NCI-H2196 treated with DMSO at 0.1 percent for 48 hours (cell line): Measurements from ENCODE around the gene DNAI7.

ENCODE experiments used
- DNase-seq: peaks from one replicate; lab custom pipeline; 2025; ENCODE audit not compliant: unreplicated experiment; lab: John Stamatoyannopoulos, UW

Gene DNAI7

DNA sequence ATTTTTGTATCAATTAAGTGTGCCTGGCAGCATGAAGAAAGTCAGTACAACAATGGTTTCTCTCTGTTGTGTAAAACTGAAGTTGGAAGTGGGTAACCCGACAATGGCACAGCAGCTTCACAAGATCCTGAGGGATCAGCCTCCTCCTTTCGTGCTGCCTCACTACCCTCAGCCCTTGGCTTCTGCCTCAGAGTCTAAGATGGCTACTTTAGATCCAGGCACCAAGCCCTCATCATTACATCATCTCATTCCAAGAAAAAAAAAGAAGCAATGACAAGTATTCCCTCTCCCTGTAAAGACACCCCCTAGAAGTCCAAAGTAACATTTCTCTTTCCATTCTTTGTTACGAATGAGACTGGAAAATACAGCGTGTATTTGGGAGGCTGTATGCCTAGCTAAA is 92.6 kb downstream of the DNAI7 start:
- DNase-seq, result no peak

DNA sequence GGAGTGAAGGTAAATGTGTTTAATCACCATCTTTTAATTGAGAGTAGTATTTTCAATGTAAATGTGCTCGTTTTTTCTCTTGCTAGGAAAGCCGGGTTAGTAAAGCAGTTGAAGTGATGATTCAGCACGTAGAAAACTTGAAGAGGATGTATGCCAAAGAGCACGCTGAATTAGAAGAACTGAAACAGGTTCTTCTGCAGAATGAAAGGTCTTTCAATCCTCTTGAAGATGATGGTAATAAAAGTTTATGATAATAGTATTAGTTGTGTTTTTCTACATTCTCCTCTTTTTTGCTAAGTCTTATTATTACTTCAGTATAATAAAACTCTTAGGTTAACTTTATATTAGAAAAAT is 93.9 kb downstream of the DNAI7 start:
- DNase-seq, result no peak

DNA sequence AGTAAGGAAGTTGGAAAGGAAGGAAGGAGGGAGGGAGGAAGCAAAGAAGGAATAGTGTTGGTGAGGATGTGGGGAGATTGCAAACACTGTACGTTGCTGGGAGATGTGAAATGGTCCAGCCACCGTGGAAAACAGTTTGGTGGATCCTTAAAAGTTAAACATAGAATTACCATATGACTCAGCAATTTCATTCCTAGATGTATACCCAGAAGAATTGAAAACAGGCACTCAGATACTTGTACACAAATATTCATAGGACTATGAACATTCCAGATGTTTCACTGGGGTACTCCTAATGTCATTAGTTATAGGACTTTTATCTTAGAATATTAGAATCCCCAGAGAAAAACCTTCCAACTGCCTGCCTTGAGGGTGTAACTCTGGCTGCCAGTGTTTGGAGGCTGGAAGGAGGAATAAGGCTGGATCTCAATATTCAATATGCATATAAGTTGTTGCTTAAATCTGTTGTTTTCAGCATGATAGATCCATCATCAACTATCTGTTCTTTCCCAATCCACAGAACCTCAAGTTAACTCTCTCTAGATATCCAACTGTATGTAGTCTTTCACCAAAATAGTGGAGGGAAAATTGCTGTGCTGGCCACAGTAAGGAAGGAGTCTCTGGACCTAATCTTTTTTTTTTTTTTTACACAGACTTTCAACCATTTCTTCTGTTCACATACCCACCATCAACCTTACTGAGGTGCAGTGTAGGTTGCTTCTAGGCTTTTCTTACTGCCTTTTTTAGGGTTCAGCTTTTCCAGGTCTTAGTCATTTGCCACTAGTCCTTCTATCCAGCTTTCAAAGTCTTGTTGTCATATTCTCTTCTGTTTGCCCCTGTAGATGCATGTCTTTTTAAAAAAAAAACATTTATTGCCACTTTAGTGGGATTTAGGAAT is 94.5 kb downstream of the DNAI7 start:
- DNase-seq, result no peak

DNA sequence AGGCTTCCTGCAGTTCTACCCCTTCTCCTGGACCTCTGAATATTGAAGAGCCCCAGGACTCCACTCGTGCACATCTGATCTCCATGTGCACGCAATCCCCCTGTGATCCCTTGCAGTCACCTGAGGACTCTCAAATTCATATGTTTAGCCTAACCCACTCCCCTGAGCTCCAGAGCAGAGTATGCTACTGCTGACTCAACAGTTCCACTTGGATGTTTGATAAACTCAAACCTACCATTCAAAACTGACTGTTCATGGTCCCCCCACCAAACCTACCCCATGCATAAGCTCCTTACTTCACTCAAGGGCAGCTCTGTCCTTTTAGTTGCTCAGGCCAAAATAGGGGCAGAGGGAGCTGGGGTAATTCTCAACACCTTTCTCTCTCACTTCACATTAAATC is 96.0 kb downstream of the DNAI7 start:
- no peak for DNase-seq

DNA sequence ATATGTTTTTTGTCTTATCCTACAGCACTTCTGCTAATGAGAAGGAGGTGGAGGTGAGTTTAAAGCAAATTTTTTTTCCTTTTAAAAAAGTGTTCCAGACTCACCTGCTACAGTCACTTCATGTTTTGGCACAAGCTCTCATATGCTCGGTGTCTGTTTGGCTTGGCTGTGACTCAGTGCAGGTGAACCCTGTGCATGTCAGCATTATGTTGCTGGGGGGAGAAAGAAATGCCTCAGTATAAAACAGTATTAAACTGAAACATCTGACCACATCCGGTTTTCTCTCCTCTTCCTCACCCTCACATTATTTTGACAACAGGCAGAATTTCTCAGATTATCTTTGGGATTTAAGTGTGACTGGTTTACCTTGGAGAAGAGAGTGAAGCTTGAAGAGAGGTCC is 105.2 kb downstream of the DNAI7 start:
- no peak for DNase-seq

DNA sequence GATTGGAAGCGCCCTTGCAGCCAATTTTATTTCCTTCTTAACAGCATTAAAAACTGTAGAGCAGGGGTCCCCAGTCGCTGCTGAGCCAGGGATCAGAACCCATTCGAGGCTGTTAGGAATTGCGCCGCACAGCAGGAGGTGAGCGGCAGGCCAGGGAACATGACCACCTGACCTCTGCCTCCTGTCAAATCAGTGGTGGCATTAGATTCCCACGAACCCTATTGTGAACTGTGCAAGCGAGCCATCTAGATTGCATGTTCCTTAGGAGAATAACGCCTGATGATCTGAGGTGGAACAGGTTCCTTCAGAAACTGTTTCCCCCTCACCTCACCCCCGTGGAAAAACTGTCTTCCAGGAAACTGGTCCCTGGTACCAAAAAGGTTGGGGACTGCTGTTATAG is 107.4 kb downstream of the DNAI7 start:
- no peak for DNase-seq

DNA sequence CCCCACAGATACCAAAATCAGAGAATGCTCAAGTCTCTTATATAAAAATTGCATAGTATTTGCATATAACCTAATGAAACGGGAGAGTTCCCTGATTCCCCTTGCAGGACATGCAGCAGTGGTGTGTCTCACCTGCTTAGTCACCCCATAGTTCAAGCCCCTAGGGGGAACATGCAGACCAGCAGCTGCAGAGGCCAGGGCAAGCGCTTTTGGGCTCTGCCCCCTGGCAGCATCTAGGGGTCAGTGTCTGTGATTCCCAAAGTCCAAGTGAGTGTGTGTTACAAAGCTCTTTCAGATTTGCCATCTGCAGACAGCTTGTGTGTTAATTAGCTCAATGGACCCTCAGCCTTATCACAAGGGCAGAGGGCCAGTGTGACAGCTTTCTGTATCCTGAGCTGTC is 110.1 kb downstream of the DNAI7 start:
- no peak for DNase-seq

DNA sequence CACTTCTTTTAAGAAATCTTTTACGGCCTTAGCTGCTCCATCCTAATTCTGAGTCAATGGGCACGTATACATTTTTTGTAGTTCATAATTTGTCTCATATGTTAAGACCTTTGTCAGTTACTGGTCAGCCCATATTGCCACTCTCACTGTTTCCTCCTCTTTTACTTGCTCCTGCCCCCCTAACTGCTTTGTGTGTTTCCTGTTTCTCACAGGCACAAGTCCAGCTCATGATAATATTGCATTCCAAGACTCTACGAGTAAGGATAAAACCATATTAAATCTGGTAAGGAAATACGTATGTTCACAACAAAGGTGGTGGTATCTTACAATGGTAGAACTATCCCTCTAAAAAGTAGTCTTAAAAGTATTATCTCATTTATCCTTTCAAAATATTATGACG is 111.7 kb downstream of the DNAI7 start:
- DNase-seq, result no peak

DNA sequence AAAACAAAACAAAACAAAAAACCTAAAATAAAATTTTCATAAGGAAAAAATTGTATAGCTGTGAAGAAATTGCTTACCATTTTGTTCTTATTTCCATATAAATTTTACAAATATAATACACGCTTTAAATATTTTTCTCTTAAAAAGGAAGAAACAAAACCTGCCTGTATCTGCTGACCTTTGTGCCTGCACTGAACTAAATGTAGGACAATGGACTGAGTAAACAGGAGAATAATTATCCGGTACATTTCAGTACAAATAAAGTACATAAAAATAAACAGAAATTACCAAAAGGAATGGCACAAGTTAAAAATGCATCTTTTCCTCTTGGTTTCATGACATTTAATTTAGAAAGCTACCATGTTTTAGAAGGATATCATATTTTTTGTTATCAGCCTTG is 112.3 kb downstream of the DNAI7 start:
- DNase-seq, result no peak

DNA sequence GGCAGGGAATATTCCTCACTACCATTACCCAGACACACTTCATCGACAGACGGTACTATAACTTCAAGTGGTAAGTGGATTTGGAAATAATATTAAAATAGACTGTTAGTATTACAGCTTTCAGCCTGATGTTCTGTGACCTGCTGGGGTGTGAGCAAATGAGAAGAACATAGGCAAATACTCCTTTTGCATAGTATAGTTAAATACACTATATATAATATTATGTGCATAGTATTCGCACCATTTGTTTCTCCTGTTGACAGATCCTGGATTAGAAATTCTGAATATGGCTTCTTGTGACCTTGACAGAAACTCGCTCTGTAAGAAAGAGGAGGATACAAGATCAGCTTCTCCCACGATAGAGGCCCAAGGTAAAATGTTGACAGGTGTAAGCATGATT is 115.6 kb downstream of the DNAI7 start:
- DNase-seq, result no peak

DNA sequence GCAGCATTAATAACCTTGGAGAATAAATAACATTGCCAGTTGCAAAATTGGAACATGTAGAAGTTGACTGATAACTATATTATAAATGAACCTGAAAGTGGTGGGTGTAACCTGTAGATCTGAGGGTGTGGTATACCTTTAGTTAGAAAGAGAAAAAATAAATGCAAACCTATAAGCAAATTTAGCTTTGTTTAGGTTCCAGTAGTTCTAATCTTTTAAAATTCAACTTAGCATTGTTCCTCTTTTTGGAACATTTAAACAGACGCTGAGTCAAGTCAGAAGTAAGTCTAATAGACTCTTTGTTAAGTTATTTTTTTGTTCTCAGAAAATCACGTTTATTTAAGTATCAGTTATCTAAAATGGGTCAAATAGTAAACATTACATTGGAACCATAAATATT is 120.0 kb downstream of the DNAI7 start:
- DNase-seq, result no peak

DNA sequence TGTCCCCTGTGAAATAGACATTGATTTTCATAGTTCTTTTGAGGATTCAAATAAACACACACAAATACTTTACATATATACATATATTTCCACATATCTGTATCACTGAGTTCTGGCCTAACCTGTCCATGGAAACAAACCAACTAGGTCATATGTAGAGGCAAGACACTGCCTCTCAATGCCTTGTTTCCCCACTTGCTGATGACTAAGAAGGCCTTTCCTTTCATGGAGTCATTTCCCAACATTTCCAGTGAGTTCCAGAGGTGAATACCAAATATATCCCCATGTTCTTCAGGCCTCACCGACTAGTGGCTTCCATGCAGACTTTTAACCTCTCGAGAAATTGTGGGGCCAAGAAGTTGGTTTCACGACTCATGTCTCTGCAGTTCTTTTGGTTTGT is 120.8 kb downstream of the DNAI7 start:
- no peak for DNase-seq

DNA sequence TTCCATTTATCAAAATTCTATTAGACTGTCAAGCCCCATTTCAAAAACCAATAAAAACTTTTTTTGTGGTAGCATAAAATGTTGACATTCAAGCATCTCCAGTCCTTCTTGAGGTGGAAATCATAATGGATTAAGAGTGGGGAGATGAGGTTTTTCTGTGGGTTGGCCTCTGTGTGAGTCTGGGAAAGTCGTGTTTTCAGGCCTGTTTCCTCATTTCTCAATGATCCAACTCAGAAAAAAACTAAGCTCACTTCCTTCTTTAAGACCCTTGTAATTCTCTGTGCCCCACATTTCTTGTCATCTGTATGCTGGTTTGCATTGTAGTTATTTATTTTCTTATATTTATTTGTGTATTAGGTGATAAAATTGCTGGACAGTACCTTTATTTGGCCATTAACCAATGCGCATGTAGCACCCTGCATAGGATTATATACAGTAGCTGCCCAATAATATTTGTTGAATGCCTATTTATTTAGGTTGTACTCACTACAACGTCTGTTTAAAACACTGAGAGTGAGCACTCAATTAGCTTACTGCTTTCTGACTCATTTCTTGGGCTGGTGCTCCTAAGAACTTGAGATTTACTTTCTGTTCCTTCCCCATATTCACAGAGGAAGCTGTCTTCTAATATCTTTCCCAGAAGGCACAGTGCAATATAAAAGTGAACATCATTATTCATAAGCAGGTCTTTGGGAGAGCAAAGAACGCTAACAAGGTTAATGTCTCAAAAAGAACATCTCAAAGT is 121.9 kb downstream of the DNAI7 start:
- no peak for DNase-seq

DNA sequence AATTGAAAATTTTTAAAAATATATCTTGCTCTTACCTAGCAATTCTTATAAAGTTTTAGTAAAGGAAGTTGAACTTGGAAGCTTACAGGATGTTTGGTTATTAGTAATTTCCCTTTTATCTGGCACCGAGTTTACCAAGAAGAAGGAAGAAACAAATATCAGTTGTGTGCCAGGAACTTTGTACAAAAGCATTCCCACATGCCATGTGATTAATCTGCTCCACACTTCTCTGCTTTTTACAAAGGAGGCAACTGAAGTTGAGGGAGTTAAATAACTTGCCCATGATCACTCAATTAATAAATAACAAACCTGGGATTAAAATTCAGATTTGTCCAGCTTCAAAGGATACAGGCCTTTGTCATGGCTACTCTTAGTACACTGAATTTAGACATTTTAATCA is 123.6 kb downstream of the DNAI7 start:
- no peak for DNase-seq

DNA sequence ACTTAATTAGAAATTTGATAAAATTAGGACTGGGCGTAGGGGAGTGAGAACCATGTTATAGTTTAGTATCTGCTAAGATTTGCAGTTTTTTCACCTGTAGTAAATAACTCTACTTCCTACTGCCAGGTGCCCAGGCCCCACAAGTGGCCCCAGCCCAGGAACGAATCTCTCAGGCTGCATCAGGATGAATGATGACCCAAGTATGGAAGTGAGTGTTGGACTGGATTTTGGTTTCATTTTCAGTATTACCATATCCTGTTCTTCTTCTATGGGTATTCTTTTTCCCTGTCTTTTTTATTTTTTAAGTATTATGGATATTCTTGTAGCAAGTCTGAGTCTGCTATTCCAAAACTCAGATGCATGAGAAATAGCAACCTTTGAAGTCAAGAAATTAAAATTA is 125.7 kb downstream of the DNAI7 start:
- no peak for DNase-seq

DNA sequence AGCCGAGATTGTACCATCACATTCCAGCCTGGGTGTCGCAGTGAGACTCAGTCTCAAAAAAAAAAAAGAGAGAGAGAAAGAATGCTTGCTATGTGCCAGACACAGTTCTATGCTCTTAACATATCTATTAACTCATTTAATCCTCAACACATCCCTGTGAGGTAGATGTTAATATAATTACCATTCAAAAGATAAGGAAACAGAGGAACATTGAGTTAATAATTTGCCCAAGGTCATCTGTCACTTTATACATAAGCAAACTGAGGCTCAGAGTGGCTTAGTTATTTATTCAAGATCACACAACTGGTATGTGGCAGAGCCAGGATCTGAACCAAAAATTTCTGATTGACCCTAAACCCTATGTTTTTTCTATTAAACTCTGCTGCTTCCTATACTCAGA is 129.9 kb downstream of the DNAI7 start:
- DNase-seq, result no peak

DNA sequence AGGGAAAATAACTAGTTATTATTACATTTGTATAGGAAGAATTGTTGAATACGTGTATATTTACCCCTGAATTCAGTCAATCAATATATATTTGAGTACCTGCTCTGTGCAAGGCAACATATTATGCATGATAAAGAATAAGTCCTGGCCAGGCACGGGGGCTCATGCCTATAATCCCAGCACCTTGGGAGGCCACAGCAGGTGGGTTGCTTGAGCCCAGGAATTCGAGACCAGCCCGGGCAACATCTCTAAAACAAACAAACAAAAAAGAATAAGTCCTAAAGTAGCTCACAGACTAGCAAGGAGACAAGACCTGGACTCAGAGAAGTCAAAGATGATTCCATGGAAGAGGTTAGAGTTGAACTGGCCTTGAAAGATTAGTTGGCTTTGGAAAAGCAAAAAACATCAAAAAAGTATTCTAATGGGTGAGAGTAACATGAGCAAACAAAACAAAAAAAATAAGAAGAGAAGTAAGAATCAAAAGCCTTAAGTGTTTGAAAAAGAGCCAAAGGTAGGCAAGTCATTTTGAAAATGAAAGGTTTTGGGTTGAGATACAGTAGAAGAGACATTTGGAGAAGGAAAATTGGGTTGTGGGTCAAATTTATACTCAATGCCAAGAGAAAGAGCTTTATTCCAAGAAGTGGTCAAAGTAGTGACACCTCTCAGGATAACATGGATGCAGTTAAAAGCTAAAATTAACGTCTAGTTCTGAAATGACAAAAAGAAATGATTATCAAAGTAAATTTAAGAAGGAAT is 130.9 kb downstream of the DNAI7 start:
- no peak for DNase-seq

DNA sequence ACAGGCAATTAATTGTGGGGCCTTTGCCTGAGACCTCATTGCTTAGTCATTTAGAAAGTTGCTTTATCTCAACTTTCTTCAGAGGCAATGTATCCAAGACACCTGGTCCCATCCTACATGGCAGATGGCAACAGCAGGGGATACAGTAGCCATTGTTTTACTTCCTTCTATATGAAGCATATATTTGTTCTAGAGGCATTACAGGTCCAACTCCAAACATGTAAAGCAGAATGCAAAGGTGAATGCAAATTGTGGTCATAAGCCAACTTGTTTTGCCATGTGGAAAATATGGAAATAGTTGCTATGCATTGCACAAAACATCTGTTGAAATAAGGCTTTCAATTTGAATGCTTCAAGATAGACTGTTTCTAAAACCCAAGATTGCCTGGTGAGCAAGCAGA is 136.3 kb downstream of the DNAI7 start:
- no peak for DNase-seq
